Osteoblast (primary cell): ENCODE data around the gene MAP2K3. TPM values are rescaled to one million over a fixed set of nuclear protein-coding genes. Genes with fewer than 3 reads are reported as not detected.

Source experiments
- DNase-seq: peaks from one replicate; pipeline ENCODE4 v3.0.0; 2011; ENCODE audit warnings: low spot score, mixed read lengths; ENCODE audit not compliant: insufficient read length; ENCODE audit errors: missing footprints
- H2AFZ ChIP-seq: 2 replicates; pipeline ENCODE4 v1.6.0; 2011; ENCODE audit warnings: mild to moderate bottlenecking, low read length
- H3K27ac ChIP-seq: 2 replicates; pipeline ENCODE4 v1.5.1; 2011; ENCODE audit warnings: mild to moderate bottlenecking, low read depth, low read length, moderate library complexity
- H3K27me3 ChIP-seq: 2 replicates; pipeline ENCODE4 v1.6.0; 2012; ENCODE audit warnings: mild to moderate bottlenecking, control low read depth, inconsistent platforms, low read length, moderate library complexity; ENCODE audit not compliant: insufficient read depth
- H3K36me3 ChIP-seq: 2 replicates; pipeline ENCODE4 v1.5.1; 2011; ENCODE audit warnings: mild to moderate bottlenecking, low read length, control low read depth, moderate library complexity; ENCODE audit not compliant: insufficient read depth
- H3K4me1 ChIP-seq: 2 replicates; pipeline ENCODE4 v1.5.1; 2011; ENCODE audit warnings: mild to moderate bottlenecking, low read length, control low read depth, moderate library complexity; ENCODE audit not compliant: insufficient read depth
- H3K4me2 ChIP-seq: 2 replicates; pipeline ENCODE4 v1.6.0; 2011; ENCODE audit warnings: mild to moderate bottlenecking, low read length; ENCODE audit not compliant: insufficient read depth
- H3K4me3 ChIP-seq: fragments of 200-600 bp; sonication (generic); 3 replicates; pipeline ENCODE4 v1.5.1; 2012; ENCODE audit warnings: mild to moderate bottlenecking, low read length, inconsistent platforms; ENCODE audit not compliant: insufficient read depth
- H3K79me2 ChIP-seq: 2 replicates; pipeline ENCODE4 v1.6.0; 2012; ENCODE audit warnings: mild to moderate bottlenecking, low read length, control low read depth, inconsistent platforms; ENCODE audit not compliant: insufficient read depth
- H3K9me3 ChIP-seq: 2 replicates; pipeline ENCODE4 v1.5.1; 2011; ENCODE audit warnings: low read depth, low read length, control low read depth
- H4K20me1 ChIP-seq: 2 replicates; pipeline ENCODE4 v1.6.0; 2012; ENCODE audit warnings: mild to moderate bottlenecking, low read length, control low read depth; ENCODE audit not compliant: insufficient read depth
- total RNA-seq: library from RNA; depleted of rRNA; stranded (reverse); fragments of >200 nt; gene quantifications from 2 replicates; pipeline ENCODE4 v1.2.3, GENCODE V29; 2012
- TF ChIP-seq, protein P1 (sequence below): IDR thresholded peaks from 2 replicates; pipeline ENCODE4 v1.5.1; 2011; ENCODE audit warnings: mild to moderate bottlenecking, low read depth, low read length, moderate library complexity; ENCODE audit errors: extremely low read depth

MAP2K3 gene
- total RNA-seq, 1 donor: 27.5 TPM

DNA sequence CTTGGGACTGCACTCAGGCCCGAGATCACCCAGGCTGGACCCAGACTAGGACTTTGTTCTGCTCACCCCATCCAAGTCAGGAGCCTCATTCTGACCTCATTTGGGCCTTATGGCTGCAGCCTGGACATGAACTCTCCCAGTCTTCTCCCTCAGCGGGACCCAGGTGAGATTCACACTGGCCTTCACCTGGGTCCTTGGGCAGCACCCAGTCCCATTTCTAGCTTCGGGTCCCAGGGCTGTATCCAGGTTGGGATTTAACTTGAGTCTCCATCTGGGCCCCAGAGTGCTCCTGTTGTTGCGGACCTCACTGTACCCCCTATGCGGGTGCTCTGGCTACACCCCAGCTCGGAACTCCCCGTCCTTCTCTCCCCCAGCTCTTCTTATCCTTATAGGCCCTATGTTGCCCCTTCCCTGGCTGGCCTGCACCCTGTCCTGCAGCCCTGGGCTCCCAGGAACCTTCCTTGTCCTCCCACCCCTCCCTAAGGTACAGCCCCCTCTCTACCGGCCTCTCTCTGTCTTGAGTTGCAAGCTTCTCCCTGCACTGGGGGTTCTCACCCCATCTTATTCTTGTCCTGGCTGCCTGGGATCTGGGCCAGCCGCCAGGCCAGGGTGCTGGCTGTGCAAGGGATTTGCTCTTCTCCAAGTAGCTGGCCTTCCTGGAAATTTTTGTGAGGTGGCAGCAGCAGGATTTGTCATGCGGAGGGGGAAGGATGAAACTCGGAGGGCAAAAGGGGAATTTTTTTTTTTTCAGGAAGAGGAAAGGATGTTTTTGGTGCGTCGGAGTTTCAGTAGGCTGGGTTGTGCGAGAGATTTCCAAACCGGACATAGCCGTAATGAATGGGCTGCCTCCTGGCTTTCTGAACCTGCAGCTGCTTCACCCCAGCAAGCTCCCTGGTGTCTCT lies 904 bp downstream of the MAP2K3 start:
- peak; percentile 81 for DNase-seq
- H3K79me2 ChIP-seq: peaks cover 57% of the 10 kb centered on the region
- H3K27me3 ChIP-seq: no peaks in the 10 kb centered on the region
- TF ChIP-seq, protein P1, sequence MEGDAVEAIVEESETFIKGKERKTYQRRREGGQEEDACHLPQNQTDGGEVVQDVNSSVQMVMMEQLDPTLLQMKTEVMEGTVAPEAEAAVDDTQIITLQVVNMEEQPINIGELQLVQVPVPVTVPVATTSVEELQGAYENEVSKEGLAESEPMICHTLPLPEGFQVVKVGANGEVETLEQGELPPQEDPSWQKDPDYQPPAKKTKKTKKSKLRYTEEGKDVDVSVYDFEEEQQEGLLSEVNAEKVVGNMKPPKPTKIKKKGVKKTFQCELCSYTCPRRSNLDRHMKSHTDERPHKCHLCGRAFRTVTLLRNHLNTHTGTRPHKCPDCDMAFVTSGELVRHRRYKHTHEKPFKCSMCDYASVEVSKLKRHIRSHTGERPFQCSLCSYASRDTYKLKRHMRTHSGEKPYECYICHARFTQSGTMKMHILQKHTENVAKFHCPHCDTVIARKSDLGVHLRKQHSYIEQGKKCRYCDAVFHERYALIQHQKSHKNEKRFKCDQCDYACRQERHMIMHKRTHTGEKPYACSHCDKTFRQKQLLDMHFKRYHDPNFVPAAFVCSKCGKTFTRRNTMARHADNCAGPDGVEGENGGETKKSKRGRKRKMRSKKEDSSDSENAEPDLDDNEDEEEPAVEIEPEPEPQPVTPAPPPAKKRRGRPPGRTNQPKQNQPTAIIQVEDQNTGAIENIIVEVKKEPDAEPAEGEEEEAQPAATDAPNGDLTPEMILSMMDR: no peak
- H3K9me3 ChIP-seq: no peaks in the 10 kb centered on the region
- peaks cover 51% of the 10 kb centered on the region for H4K20me1 ChIP-seq
- H3K27ac ChIP-seq: peak overlapping the region; percentile 99
- peaks cover 12% of the 10 kb centered on the region for H3K36me3 ChIP-seq
- peak overlapping the region; percentile 86 for H3K4me3 ChIP-seq
- H3K4me1 ChIP-seq: peaks cover 58% of the 10 kb centered on the region
- no peak overlapping the region for H2AFZ ChIP-seq
- peak overlapping the region; percentile 97 for H3K4me2 ChIP-seq

DNA sequence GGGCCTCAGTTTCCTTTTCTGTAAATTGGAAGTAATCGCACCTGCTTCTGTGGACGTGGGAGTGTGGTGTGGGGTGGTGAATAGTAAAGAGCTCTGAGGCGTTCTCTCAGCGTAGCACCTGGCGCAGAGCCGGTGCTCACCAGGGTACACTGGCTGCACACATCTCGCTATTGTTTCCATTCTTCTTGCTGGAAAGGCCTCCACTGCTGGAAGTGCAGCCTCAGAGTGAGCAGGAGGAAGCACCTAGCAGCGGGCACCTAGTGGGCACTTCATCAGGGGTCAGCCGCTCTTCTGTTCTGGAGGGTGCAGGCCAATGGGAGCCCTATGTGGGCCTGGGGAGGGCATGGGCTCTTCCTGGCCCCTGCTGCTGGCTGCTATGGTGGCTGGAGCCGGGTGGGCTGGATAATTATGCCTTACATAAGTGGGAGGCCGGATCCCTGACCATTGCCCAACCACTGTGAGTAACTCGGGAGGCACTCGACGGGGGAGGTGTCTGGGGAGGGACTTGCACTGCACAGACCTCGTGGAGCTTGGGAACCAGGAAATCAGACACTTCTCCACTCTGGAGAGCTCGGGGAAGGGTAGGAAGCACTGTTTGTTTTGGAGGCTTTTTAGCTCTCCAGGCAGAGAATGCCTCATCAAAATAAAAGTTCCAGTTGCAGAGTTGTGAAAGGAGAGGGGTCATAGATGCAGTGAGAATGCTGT lies 1.7 kb downstream of the MAP2K3 start:
- Histone ChIP-seq H3K27ac (peak overlapping the region; percentile 99), H3K4me2 (peak overlapping the region; percentile 97), H2AFZ (no peak overlapping the region), H3K9me3 (no peaks in the 10 kb centered on the region), H3K4me1 (peaks cover 58% of the 10 kb centered on the region), H3K36me3 (peaks cover 13% of the 10 kb centered on the region), H3K79me2 (peaks cover 65% of the 10 kb centered on the region), H3K4me3 (peak overlapping the region; percentile 86), H4K20me1 (peaks cover 57% of the 10 kb centered on the region), H3K27me3 (no peaks in the 10 kb centered on the region)
- TF ChIP-seq, protein P1: no peak
- peak; percentile 100 for DNase-seq

DNA sequence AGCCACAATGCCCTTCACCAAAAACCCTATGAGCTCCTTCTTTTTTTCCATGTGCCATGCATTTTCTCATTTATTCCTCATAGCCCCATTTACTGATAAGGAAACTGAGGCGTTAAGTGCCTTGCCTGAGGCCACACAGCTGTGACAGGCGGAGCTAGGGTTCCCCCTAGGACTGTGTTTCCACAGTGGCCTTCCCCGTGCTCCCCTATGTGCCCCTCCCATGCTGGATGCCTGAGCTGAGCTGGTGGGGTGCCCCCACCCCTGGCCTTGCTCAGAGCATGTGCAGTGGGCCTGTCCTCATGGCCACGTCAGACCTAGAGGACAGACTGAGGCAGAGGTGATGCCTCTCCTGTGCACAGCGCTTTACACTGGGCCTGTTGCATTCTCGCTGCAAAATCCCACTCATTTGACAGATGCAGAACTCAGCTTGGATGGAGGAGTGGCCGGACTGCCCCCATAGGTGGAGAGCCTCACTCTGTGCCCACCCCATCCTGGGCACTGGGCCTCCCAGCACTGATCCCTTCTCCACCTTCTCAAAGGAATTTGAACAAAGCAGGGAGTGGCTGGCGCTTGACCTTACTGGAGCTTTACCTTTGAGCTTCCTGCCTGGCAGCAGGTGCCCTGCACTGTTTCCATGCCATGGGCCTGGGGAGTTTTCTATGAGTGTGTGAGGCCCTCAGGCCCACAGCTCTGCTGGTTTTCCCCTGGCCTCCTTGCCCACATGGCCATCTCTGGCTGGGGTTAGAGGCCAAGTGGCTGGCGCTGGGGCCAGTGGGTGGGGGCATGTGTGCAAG lies 2.6 kb downstream of the MAP2K3 start:
- Histone ChIP-seq H3K4me1 (peaks cover 53% of the 10 kb centered on the region), H3K36me3 (peaks cover 21% of the 10 kb centered on the region), H4K20me1 (peaks cover 66% of the 10 kb centered on the region)

More for the DNA sequence above, 2.6 kb downstream of the MAP2K3 start:
- Histone ChIP-seq H2AFZ (no peak overlapping the region), H3K9me3 (no peaks in the 10 kb centered on the region), H3K27me3 (no peaks in the 10 kb centered on the region), H3K4me3 (peak overlapping the region; percentile 86), H3K4me2 (peak overlapping the region; percentile 97), H3K27ac (peak overlapping the region; percentile 99), H3K79me2 (peaks cover 74% of the 10 kb centered on the region)
- peak; percentile 80 for DNase-seq
- TF ChIP-seq, protein P1: no peak
